HG03575 (cell line): Measurements from ENCODE around the gene CFAP410.

Source experiments
- ATAC-seq: cut with Tn5 transposase; IDR thresholded peaks from one replicate; pipeline ENCODE4 v1.9.1; 2021; ENCODE audit not compliant: unreplicated experiment, insufficient number of reproducible peaks, low FRiP score; ENCODE audit errors: extremely low read depth

The CFAP410 gene

DNA sequence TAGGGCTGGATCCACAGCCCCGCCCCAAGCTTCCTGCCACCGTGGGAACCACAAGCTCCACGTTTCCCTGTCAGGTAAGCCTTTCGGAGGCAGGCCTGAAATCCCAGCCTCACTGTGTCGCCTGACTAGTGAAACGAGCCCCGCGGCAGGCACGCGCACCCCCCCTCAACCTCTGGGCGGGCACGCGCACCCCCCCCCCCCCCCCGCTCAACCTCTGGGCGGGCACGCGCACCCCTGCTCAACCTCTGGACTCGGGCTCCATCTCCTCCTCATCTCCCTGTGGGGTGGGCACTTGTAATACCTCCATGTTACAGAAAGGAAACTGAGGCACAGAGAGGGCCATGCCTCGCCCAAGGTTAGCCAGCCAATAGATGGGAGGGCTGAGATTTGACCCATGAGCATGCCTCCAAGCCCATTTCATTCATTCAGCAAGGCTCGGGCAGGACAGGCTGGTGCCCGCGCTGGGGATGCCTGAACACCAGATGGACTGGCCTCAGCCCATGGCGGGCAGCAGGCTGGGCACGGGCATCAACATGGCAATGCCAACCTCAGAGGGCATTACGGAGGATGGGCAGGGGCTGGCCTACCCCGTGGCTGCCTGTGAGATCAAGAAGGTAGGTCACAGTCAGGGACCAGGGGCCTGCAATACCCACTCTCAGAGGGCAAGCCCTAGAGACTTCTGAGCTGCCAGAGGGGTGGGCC, 4.7 kb downstream of the CFAP410 start:
- ATAC-seq, result no peak

DNA sequence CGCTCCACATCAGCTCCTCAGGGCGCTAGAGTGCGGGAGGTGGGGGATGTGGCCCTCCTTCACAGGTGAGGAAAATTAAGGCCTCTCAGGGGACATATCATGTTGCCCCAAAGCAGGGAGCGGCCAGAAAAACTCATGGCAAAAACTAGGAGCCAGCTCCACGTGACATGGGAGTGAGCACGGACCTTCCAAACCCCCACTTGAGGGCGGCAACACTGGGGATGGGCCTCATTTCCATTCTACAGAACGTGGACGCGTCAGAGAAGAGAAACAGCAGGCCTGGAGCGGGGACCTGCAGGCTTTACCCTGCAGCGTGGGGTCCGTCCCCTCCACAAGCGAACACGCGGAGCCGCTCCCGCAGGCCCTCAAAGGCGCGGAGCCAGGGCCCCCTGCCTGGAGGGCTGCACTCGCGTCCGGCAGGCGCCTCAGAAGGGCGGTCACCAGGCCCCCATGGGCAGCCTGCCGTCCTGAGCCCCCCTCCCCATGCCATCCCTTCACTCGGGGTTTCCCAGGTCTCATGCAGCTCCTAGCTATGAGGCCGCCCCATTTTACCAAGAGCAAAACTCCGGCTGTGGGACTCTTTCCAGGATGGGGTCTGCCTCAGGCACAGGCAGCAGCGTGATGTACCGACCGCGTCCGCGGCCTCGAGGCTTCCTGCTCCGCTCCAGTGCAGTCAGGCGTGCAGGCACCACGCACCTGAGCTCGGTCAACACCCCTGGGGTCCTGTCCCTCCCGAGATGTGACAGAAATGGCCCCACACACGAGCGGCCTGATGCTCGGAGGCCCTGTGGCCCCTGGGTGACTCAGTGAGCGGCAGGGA, 5.5 kb downstream of the CFAP410 start:
- no peak for ATAC-seq

DNA sequence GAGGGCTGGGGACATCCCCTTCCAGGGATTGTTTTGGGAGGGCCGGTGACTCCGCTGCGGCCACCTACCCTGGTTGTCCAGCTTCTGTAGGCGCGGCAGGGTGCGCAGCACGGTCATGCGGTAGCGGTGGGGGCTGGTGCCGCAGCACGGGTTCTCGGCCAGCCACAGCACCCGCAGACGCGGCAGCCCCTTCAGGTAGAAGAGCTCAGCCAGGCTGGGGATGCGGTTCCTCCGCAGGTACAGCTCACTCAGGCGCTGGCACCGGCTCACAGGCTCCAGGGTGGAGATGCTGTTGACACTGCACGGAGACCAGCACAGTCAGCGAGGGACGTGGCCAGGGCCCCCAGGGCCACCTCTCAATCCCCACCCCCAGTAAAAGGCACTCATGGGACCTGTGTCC, 6.2 kb downstream of the CFAP410 start:
- no peak for ATAC-seq

DNA sequence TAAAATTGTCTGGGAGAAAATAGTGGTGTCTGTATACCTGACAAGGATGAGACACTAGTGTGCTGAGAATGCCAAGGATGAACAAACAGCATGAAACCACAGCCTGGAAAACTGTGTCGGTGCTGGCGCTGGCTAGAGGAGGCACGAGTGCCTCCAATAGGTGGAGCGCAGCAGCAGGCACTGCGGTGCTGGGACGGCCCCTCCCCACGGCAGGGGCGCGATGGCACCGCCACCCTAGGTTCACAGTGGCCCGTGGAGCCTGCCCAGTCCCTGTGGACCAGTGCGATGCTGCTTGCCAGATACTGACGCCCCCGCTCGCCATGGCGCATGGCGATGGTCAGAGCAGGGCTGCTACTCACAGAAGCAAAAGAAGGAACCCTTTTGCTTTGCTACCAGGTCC, 6.8 kb downstream of the CFAP410 start:
- ATAC-seq, result no peak

DNA sequence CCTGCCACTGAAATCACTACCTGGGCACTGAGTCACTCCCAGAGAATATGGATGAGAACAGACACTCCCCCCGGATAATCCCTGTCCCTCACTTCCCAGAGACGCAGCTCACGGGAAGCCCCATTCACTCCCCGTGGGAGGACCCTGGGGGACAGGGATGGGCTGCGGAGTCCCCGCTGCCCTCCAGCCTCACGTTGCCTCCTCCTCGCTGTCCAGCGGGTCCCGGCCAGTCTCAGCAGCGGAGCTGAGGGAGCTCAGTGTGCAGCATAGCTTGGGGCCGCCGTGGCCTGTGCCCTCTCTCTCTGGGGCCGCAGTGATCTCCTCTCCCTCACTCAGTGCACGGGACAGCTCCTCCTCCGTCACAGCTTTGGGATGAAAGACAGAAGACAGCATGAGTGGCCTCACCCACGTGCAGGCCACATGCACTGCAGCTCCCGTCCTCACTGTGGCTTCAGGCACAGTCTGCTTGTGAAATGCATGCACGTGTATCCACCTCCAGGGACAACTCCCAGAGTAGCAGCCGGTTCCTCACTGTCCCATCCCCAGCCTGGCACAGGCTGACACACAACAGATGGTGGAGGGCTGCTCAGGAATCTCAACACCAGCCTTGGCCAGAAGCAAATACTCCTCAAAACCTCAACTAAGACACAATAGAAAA, 7.4 kb downstream of the CFAP410 start:
- no peak for ATAC-seq

DNA sequence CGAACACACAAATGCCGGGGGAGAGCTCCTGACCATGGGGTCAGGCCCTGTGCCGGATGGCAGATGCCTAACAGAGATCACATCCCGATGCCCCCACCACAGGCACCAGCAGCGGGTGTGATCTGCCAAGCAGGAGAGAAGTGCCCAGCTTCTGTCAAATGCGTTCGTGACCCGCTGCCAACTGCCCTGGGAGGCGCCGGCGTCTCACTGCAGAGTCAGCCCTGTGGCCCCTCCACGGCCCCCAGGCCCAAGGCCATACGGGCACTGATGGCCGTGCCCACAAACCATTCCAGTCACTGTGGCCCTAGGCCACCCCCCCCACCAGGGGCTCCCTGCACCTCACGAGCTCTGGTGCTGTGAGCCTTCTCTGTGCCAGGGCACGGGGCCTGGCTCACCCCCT, 8.0 kb downstream of the CFAP410 start:
- ATAC-seq, result no peak

DNA sequence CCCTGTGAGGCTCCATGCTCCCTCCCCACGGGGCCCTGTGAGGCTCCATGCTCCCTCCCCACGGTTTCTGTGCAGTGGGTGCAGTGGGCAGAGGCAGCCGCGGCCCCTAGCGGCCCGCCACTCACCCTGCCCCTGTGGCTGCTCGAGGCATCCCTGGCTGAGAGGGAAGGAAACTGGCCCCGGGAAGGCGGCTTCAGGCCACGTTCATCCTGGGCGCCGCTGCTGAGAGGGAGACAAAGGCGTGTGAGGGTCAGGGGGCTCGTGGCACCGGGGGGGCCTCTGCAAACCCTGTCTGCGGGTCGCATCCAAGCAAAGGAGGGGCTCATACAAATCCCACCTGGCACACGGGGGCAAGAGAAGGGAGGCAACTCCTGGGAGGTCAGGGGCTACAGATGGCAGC, 8.5 kb downstream of the CFAP410 start:
- no peak for ATAC-seq

DNA sequence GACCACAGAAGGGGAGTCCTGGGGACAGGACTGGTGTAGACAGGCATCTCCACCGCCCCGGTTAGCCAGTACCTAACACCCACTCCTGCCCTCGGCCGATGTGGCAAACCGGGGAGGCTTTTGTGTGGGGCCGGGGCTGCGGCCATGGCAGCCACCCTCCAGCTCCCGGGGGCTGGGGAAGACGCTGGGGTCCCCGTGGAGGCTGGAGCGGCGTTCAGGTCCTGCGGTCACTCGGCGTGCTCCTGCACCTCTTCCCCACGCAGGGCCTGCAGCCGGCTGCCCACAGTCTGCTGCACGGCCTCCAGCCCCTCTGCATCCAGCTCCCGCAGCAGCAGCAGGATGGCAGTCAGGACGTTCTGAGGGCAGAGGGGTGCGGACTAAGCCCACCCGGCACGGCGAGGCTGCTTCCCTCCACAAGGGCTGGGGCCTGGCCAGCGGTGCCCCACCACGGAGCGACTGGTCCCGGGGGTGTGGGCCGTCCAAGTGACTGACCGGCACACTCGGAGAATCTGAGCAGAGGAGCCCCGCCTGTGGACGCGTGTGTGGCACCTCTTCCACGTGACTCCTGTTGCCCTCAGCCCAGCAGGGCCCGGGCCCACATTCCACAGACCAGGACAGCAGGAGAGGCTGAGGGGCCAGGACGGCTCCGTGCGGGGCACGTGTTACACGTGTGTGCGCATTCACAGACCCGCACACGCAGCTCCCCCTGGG, 9.1 kb downstream of the CFAP410 start:
- no peak for ATAC-seq

DNA sequence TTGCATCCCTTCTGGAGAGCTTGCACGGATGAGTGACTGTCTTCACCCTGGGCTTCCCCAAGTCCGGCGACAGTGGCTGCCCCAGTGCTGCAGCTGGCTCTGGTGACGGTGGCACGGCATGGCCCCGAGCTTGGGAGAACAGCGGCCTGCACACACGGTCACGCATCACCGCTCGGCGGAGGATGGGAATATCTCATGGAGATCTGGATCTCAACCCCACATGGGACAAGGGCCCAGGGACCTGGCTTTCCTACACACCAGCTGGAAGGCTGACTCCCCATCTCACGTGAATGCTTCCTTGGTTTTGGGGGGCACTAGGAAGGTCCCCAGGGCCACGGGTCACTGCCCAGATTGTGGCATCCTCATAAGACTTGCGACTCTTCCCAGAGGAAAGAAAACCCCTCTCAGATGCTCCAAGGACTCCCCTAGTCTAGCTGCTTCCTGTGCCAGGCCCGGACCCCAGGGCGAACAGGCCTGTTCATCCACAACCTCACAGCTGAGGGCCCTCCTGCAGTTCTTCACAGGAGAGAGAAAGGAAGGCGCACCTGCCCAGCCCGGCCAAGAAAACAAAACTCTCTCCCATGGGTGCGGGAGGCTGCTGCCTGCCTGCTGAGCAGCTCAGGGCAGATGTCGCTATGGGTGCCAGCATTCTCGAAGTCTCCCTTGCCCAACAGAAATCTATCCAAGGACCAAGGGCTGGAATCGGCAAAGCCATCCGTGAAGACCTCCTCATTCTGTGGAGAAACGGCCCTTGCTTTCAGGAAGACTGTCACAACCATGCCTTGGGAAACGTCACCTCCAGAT, 9.9 kb downstream of the CFAP410 start:
- ATAC-seq, result no peak

DNA sequence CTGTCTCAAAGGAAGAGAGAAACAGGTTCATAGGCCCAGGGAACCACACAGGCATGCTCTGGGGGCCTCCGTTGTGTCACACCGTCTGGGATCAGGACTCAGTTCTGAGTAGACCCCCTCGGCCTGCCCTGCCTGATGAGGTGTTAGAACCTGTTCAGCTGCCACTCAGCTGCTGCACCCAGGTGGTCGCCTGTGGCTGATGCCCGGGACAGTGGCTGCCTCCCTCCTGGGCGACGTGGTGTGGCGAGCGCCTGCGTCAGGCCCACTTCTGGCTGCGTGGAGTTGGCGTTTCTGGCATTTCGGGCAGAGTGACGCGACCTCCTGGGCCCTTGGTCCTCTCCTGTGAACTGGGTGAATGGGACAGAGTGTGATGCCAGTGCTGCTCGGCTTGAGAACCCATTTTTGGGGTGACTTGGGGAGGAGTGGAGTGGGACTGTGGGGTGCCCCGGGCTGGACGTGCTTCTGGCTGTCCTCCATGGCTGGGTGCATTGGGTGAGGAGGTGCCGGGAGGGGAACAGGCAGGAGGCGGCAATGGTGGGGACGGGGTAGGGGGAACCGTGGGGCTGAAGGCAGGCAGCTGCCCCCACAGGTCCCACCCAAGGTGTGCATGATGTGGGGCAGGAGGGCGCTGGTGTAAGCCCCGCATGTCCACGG, 10.8 kb downstream of the CFAP410 start:
- ATAC-seq, result no peak

DNA sequence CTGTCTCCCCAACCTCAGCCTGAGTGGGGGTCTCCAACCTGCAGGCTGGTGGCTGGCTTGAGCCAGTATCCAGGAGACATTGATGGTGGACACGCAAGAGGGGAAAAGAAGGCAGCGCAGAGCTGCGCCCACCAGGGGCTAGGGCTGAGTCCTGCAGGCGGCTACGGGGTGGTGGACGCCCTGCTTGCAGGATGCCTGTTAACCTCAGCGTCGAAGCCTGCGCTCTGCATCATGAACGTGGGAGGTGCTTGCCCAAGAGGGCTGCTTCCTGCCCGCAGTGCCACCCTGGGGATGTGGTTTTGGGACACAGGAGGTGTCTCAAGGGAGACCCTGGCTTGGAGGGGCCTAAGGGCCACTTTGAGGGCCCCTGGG, 11.6 kb downstream of the CFAP410 start:
- no peak for ATAC-seq

DNA sequence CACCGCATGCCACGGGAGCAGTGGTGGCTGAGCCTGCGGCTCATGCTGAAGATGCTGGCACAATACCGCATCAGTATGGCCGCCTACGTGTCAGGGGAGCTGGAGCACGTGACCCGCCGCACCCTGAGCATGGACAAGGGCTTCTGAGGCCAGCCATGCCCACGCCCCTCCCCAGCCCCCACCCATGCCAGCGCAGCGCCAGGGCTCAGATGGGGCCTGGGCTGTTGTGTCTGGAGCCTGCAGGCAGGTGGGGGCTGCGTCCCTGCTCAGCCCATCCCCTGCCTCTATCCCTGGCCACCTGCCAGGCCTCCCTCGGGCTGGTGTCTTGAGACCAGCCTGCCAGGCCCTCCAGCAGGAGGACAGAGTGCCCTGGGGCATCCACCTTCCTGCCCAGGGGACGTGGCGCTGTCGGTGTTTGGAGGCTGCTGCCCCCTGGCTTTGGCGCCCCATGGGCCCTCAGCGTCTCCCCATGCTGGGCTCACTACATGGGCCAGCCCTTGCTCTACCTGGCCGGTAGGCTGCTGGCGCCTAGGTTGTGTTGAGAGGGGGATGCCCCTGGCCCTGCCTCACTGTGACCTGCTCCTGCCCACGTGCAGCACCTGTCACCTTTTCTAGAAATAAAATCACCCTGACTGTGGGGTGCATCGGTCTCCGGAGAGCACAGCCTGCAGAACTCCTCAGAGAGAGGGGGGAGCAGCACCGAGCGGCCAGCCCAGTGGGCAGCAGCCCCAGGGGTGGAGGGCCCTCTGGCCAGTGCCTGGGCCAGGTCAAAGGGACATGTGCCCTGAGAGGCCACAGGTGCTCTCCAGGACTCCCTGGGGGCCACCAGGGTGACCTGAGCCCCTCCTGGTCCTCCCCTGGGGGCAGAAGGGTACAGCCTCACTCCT, 12.2 kb downstream of the CFAP410 start:
- no peak for ATAC-seq

DNA sequence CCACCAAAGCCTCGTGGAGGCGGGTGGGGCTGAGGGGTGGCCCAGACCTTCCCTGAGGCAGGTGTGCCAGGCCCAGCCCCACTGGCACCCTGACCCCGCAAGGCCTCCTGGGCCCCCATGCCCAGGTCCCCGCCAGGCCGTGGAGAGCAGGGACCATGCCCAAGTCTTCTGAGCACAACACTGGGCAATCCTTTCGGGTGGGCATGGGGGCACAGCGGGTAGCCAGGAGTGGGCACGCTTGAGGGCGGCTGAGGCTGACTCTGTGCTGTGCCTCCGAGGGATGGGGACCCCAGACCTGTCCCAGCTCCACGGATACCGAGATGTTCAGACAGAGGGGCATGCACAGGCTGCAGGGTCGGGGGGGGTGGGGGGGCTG, 12.9 kb downstream of the CFAP410 start:
- no peak for ATAC-seq

DNA sequence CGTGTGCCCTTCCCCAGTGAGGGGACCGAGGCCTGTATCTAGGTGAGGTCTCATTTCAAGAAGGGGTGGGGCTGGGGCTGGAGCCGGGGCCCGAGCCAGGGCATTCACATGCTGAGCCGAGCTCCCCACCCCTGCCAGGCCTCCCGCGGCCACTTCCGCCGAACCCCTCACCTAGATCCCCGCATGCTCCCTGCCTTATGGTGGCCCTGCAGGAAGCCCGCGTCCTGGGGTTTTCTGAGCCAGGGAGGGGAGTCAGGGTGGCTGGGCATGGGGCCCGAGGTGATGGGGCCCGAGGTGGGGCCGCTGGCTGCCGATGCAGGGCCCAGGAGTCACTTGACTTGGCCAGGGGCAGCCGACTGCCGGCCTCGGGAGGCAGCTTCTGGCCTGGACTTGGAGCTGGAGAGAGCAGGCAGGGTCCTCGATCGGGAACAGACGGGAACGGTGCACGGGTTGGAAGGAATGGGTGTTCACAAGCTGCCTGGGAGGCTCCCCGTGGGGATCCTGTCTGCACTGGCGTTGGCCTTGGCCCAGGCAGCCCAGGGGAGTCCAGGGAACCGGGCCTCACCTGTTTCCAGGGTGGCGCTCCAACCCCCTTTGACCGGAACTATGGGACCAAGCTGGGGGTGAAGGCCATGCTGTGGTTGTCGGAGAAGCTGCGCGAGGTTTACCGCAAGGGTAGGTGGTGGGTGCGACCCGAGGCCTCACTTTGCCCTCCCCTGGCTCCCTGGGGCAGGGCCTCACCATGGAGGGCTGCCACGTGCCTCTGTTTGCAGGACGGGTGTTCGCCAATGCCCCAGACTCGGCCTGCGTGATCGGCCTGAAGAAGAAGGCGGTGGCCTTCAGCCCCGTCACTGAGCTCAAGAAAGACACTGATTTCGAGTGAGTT, 13.6 kb downstream of the CFAP410 start:
- no peak for ATAC-seq

DNA sequence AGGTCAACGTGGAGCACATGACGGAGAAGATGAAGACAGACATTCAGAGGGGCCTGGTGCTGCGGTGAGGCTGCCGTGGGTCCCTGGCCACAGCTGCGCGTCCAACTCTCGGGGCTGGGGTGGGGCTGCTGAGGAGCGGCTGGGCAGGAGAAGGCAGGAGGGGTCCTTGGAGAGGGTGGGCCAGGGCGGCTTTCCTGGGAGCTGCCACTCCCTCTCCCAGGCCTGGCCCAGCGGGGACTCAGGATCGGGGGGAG, 14.4 kb downstream of the CFAP410 start:
- no peak for ATAC-seq

DNA sequence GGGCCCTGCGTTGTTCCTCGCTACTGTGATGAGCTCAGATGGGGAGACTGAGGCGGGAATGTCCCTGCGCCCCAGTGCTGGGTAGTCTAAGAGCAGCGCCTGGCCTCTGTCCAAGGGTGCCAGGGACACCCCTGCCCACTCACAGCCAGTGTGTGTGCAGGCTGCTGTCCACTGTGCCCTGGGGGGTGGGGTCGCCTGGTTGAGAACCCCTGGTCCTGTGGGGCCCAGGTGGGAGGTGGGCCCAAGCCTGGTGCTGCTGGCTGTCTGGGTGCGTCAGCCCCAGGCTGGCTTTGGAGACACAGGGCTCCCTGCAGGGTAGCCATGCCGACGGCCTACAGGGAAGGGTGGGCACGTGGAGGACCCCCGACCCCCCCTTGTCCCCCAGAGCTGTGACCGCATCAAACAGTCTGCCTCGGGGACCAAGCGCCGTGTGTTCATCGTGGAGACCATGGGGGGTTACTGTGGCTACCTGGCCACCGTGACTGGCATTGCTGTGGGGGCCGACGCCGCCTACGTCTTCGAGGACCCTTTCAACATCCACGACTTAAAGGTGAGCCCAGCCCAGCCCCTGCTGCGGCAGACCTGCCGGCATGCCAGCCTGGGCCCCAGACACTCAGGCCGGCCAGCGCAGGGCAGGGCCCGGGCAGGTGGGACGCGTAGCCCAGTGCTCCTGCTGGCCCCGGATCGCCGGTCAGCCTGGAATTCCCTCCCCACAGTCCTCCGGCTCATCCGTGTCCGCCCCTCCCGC, 14.9 kb downstream of the CFAP410 start:
- ATAC-seq, result no peak
